Measurements from ENCODE around the gene SAMD4B.

DNA sequence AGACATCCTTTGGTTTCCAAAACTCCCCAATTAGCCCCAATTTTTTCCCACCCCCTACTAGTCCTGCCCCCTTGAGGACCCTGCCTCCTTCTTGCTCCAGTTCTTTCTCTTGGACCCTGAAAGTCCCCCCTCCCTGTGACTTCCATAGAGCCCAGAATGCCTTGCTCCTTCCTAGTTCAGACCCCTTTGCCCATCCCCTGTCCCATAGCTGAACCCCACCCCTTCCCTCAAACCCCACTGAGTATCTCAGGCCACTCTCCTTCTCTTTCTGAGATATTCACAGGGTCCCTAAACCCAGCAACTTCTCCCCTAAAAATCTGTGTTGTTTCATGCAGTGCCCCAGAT, 20.4 kb upstream of the SAMD4B start:
- TF ChIP-seq, protein P1, sequence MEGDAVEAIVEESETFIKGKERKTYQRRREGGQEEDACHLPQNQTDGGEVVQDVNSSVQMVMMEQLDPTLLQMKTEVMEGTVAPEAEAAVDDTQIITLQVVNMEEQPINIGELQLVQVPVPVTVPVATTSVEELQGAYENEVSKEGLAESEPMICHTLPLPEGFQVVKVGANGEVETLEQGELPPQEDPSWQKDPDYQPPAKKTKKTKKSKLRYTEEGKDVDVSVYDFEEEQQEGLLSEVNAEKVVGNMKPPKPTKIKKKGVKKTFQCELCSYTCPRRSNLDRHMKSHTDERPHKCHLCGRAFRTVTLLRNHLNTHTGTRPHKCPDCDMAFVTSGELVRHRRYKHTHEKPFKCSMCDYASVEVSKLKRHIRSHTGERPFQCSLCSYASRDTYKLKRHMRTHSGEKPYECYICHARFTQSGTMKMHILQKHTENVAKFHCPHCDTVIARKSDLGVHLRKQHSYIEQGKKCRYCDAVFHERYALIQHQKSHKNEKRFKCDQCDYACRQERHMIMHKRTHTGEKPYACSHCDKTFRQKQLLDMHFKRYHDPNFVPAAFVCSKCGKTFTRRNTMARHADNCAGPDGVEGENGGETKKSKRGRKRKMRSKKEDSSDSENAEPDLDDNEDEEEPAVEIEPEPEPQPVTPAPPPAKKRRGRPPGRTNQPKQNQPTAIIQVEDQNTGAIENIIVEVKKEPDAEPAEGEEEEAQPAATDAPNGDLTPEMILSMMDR (conservative IDR thresholded peaks at IDR 0.05; ENCODE audit: low read length), result no peak
- no peak for TF ChIP-seq EZH2phosphoT487 (IDR thresholded peaks at IDR 0.05; ENCODE audit: borderline replicate concordance, low read depth, low read length)
